Measurements from ENCODE around the gene GRB2. TPM values are rescaled to one million over a fixed set of nuclear protein-coding genes. Genes with fewer than 3 reads are reported as not detected.
"Not testable (repeated sequence)": the region's sequence is repeated elsewhere in the genome, so short reads cannot be mapped to it uniquely, and the experiment has no call there.

Gene GRB2
- total and polyA plus RNA-seq, 5 donors from 2014 or later: 131 to 152 (median 141) TPM

GRCh38 chr17:75346906-75347305 is 58.6 kb downstream of the GRB2 start:
- H3K27me3 ChIP-seq (ENCODE audit: control insufficient read depth, insufficient read depth, low read length): no peaks in the 10 kb centered on the region
- Mint-ChIP-seq H3K4me3 (peak overlapping the region; percentile 40 to 85 (median 80)), H3K27ac (peak overlapping the region; percentile 94 to 97 (median 94)), H3K9me3 (no peaks in the 10 kb centered on the region), H3K27me3 (no peaks in the 10 kb centered on the region), H3K4me1 (peaks cover 49 to 99% (median 65%) of the 10 kb centered on the region in 4 donors), H3K36me3 (peaks cover 4% of the 10 kb centered on the region)
- no peak for DNase-seq
- no peaks in the 10 kb centered on the region for H3K9me3 ChIP-seq (ENCODE audit: control insufficient read depth in 2 of 2, low read length in 2 of 2)
- peaks cover 67% of the 10 kb centered on the region for H3K4me1 ChIP-seq (ENCODE audit: control insufficient read depth, insufficient read depth, low read length, poor library complexity, severe bottlenecking)
- H3K4me3 ChIP-seq (ENCODE audit: low read depth, low read length): peak overlapping the region; percentile 41
- no peak for ATAC-seq (ENCODE audit: low read depth in 2 of 2)
- H3K27ac ChIP-seq (ENCODE audit: insufficient read depth, low read length, poor library complexity, severe bottlenecking): peak overlapping the region; percentile 41
- H3K36me3 ChIP-seq (ENCODE audit: control insufficient read depth, insufficient read depth, low read length): no peaks in the 10 kb centered on the region

GRCh38 chr17:75346368-75346767 is 59.1 kb downstream of the GRB2 start:
- DNase-seq; H3K9me3 Mint-ChIP-seq; H3K36me3 Mint-ChIP-seq; H3K4me3 ChIP-seq (ENCODE audit: low read depth, low read length); ATAC-seq (ENCODE audit: low read depth in 2 of 2); H3K27me3 Mint-ChIP-seq; H3K9me3 ChIP-seq (ENCODE audit: control insufficient read depth in 2 of 2, low read length in 2 of 2); H3K36me3 ChIP-seq (ENCODE audit: control insufficient read depth, insufficient read depth, low read length); H3K27me3 ChIP-seq (ENCODE audit: control insufficient read depth, insufficient read depth, low read length): not testable (repeated sequence)
- Histone ChIP-seq H3K4me1 (ENCODE audit: control insufficient read depth, insufficient read depth, low read length, poor library complexity, severe bottlenecking) (peaks cover 72% of the 10 kb centered on the region), H3K27ac (ENCODE audit: insufficient read depth, low read length, poor library complexity, severe bottlenecking) (peak overlapping the region; percentile 41)
- Mint-ChIP-seq H3K4me1 (peaks cover 46 to 99% (median 68%) of the 10 kb centered on the region in 4 donors), H3K27ac (peak overlapping the region; percentile 94 to 97 (median 96)), H3K4me3 (peak overlapping the region in 3 of 4 donors; percentile 84 to 91 (median 85))

GRCh38 chr17:75345514-75346167 is 59.8 kb downstream of the GRB2 start:
- peak; percentile 68 to 73 for ATAC-seq (ENCODE audit: low read depth in 2 of 2)
- peaks cover 45 to 98% (median 67%) of the 10 kb centered on the region in 4 donors for H3K4me1 Mint-ChIP-seq

GRCh38 chr17:75344666-75345065 is 60.8 kb downstream of the GRB2 start:
- Mint-ChIP-seq H3K27ac (peak overlapping the region; percentile 92 to 98 (median 94)), H3K9me3 (no peaks in the 10 kb centered on the region), H3K4me1 (peaks cover 45 to 96% (median 68%) of the 10 kb centered on the region in 4 donors), H3K36me3 (peaks cover 6% of the 10 kb centered on the region), H3K4me3 (peak overlapping the region; percentile 82 to 95 (median 88)), H3K27me3 (no peaks in the 10 kb centered on the region)
- Histone ChIP-seq H3K4me3 (ENCODE audit: low read depth, low read length) (no peak overlapping the region), H3K9me3 (ENCODE audit: control insufficient read depth in 2 of 2, low read length in 2 of 2) (no peaks in the 10 kb centered on the region), H3K4me1 (ENCODE audit: control insufficient read depth, insufficient read depth, low read length, poor library complexity, severe bottlenecking) (peaks cover 85% of the 10 kb centered on the region), H3K36me3 (ENCODE audit: control insufficient read depth, insufficient read depth, low read length) (no peaks in the 10 kb centered on the region), H3K27me3 (ENCODE audit: control insufficient read depth, insufficient read depth, low read length) (no peaks in the 10 kb centered on the region), H3K27ac (ENCODE audit: insufficient read depth, low read length, poor library complexity, severe bottlenecking) (peak overlapping the region; percentile 41)
- peak in 2 of 3 donors; percentile 12 to 24 for DNase-seq
- ATAC-seq (ENCODE audit: low read depth in 2 of 2): peak in 1 of 2 donors; percentile 33

More at GRCh38 chr17:75345514-75346167, 59.8 kb downstream of the GRB2 start:
- H3K36me3 ChIP-seq (ENCODE audit: control insufficient read depth, insufficient read depth, low read length): no peaks in the 10 kb centered on the region
- Mint-ChIP-seq H3K9me3 (no peaks in the 10 kb centered on the region), H3K27ac (peak overlapping the region; percentile 94 to 98 (median 96)), H3K4me3 (peak overlapping the region; percentile 76 to 91 (median 81)), H3K36me3 (peaks cover 5% of the 10 kb centered on the region), H3K27me3 (no peaks in the 10 kb centered on the region)
- H3K9me3 ChIP-seq (ENCODE audit: control insufficient read depth in 2 of 2, low read length in 2 of 2): no peaks in the 10 kb centered on the region
- peak overlapping the region; percentile 63 for H3K4me3 ChIP-seq (ENCODE audit: low read depth, low read length)
- peaks cover 78% of the 10 kb centered on the region for H3K4me1 ChIP-seq (ENCODE audit: control insufficient read depth, insufficient read depth, low read length, poor library complexity, severe bottlenecking)
- DNase-seq: peak; percentile 16 to 78 (median 53)
- peak overlapping the region; percentile 41 for H3K27ac ChIP-seq (ENCODE audit: insufficient read depth, low read length, poor library complexity, severe bottlenecking)
- H3K27me3 ChIP-seq (ENCODE audit: control insufficient read depth, insufficient read depth, low read length): no peaks in the 10 kb centered on the region

GRCh38 chr17:75342996-75343395 is 62.5 kb downstream of the GRB2 start:
- Histone ChIP-seq H3K36me3 (ENCODE audit: control insufficient read depth, insufficient read depth, low read length) (no peaks in the 10 kb centered on the region), H3K4me1 (ENCODE audit: control insufficient read depth, insufficient read depth, low read length, poor library complexity, severe bottlenecking) (peaks cover 96% of the 10 kb centered on the region), H3K27me3 (ENCODE audit: control insufficient read depth, insufficient read depth, low read length) (no peaks in the 10 kb centered on the region), H3K27ac (ENCODE audit: insufficient read depth, low read length, poor library complexity, severe bottlenecking) (peak overlapping the region; percentile 41), H3K4me3 (ENCODE audit: low read depth, low read length) (peak overlapping the region; percentile 75), H3K9me3 (ENCODE audit: control insufficient read depth in 2 of 2, low read length in 2 of 2) (no peaks in the 10 kb centered on the region)
- Mint-ChIP-seq H3K27ac (peak overlapping the region; percentile 53 to 98 (median 92)), H3K27me3 (no peaks in the 10 kb centered on the region), H3K9me3 (no peaks in the 10 kb centered on the region), H3K4me3 (peak overlapping the region; percentile 82 to 95 (median 88)), H3K36me3 (peaks cover 6% of the 10 kb centered on the region), H3K4me1 (peaks cover 44 to 93% (median 71%) of the 10 kb centered on the region in 4 donors)
- DNase-seq: no peak
- no peak for ATAC-seq (ENCODE audit: low read depth in 2 of 2)

GRCh38 chr17:75341784-75342486 is 63.5 kb downstream of the GRB2 start:
- no peaks in the 10 kb centered on the region for H3K27me3 Mint-ChIP-seq

GRCh38 chr17:75340631-75341030 is 64.8 kb downstream of the GRB2 start:
- Mint-ChIP-seq H3K4me3 (peak overlapping the region in 3 of 4 donors; percentile 49 to 74 (median 69)), H3K4me1 (peaks cover 42 to 89% (median 69%) of the 10 kb centered on the region in 4 donors), H3K27me3 (no peaks in the 10 kb centered on the region), H3K36me3 (peaks cover 6% of the 10 kb centered on the region), H3K27ac (peak overlapping the region; percentile 11 to 85 (median 85)), H3K9me3 (no peaks in the 10 kb centered on the region)
- Histone ChIP-seq H3K36me3 (ENCODE audit: control insufficient read depth, insufficient read depth, low read length) (no peaks in the 10 kb centered on the region), H3K4me1 (ENCODE audit: control insufficient read depth, insufficient read depth, low read length, poor library complexity, severe bottlenecking) (peaks cover 92% of the 10 kb centered on the region), H3K27me3 (ENCODE audit: control insufficient read depth, insufficient read depth, low read length) (no peaks in the 10 kb centered on the region), H3K27ac (ENCODE audit: insufficient read depth, low read length, poor library complexity, severe bottlenecking) (peak overlapping the region; percentile 66), H3K4me3 (ENCODE audit: low read depth, low read length) (no peak overlapping the region), H3K9me3 (ENCODE audit: control insufficient read depth in 2 of 2, low read length in 2 of 2) (no peaks in the 10 kb centered on the region)
- ATAC-seq (ENCODE audit: low read depth in 2 of 2) (no peak), DNase-seq (no peak)

More at GRCh38 chr17:75341784-75342486, 63.5 kb downstream of the GRB2 start:
- H3K4me1 Mint-ChIP-seq: peaks cover 40 to 89% (median 65%) of the 10 kb centered on the region in 4 donors
- ATAC-seq (ENCODE audit: low read depth in 2 of 2) (no peak), DNase-seq (no peak)
- Histone ChIP-seq H3K27me3 (ENCODE audit: control insufficient read depth, insufficient read depth, low read length) (no peaks in the 10 kb centered on the region), H3K27ac (ENCODE audit: insufficient read depth, low read length, poor library complexity, severe bottlenecking) (peak overlapping the region; percentile 42), H3K36me3 (ENCODE audit: control insufficient read depth, insufficient read depth, low read length) (no peaks in the 10 kb centered on the region), H3K9me3 (ENCODE audit: control insufficient read depth in 2 of 2, low read length in 2 of 2) (no peaks in the 10 kb centered on the region), H3K4me1 (ENCODE audit: control insufficient read depth, insufficient read depth, low read length, poor library complexity, severe bottlenecking) (peaks cover 92% of the 10 kb centered on the region), H3K4me3 (ENCODE audit: low read depth, low read length) (no peak overlapping the region)
- H3K9me3 Mint-ChIP-seq: no peaks in the 10 kb centered on the region
- H3K36me3 Mint-ChIP-seq: peaks cover 6% of the 10 kb centered on the region
- H3K27ac Mint-ChIP-seq: peak overlapping the region; percentile 86 to 98 (median 92)
- H3K4me3 Mint-ChIP-seq: peak overlapping the region in 3 of 4 donors; percentile 19 to 82 (median 59)

Data from CD4-positive, CD25-positive, alpha-beta regulatory T cell (primary cell).